ENCODE results near the gene MBD5.
"Not testable (repeated sequence)": the region's sequence is repeated elsewhere in the genome, so short reads cannot be mapped to it uniquely, and the experiment has no call there.

The MBD5 gene

DNA sequence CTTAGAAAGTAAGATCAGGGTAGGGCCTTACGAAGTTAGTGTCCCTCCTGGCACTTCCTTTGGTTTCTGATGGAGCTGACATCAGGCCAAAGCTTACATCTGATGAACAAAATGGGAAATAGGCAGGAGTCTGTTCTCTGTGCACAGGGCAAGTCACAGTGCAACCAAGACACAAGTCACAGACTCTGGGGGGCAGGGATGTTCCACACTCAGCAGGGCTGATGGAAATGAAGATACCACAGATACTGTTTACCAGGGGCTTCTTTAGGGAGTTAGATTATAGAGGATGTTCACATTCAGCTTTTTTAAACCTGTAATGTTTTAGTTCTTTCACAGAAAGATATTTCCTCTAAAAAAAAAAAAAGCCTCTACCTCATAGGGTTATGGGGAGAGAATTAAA is 517.5 kb downstream of the MBD5 start:
- no peaks in the 10 kb centered on the region for H3K36me3 ChIP-seq (ENCODE audit: control insufficient read depth, low read depth, low read length)
- no peaks in the 10 kb centered on the region for H3K9me3 ChIP-seq (ENCODE audit: control insufficient read depth, low read depth, low read length)
- H3K27me3 ChIP-seq (ENCODE audit: control insufficient read depth, insufficient read depth, low read length), result no peaks in the 10 kb centered on the region
- H3K9ac ChIP-seq (ENCODE audit: low read length), result no peak overlapping the region
- H3K4me1 ChIP-seq (ENCODE audit: control insufficient read depth, low read depth, low read length), result no peaks in the 10 kb centered on the region
- H3K27ac ChIP-seq (ENCODE audit: low read length), result no peak overlapping the region
- no peak overlapping the region for H3K4me3 ChIP-seq (ENCODE audit: low read length)

DNA sequence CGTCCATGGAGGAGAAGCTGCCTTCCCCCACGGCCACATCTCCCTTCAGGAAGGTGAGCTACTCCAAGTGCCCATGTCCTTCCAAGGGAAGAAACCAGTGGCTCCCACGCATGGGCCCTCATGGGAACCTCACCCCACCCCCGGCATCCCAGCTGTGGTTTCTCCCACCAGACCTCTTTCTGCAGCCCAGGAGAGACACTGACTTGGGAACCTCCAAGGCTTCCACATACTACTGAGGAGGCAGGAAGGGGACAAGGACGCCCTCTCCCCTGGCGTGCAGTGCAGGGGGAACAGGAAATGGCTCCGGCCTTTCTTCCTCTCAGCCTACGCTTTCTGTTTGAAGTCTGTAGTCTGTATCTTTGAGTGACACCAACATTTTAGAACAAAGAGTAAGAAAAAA is 519.1 kb downstream of the MBD5 start:
- Histone ChIP-seq H3K4me3 (ENCODE audit: low read length) (no peak overlapping the region), H3K9ac (ENCODE audit: low read length) (no peak overlapping the region), H3K27me3 (ENCODE audit: control insufficient read depth, insufficient read depth, low read length) (no peaks in the 10 kb centered on the region)

DNA sequence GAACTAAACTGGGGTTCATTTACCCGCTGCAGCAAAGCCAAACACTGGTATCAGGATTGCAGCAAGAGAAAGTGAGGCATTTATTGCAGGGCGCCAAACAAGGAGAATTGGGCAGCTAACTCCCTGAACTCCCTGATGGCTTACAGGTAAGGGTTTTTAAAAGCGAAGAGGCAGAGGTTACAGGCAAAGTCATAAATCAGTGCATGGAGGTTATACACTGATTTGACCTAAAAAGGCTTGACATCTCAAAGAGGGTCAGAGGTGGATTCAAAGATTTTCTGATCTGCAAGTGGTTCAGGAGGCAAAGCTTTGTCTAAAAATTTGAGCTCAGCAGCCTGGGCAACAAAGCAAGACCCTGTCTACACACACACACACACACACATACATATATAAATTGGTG is 520.9 kb downstream of the MBD5 start:
- no peak overlapping the region for H3K4me3 ChIP-seq (ENCODE audit: low read length)
- H3K4me1 ChIP-seq (ENCODE audit: control insufficient read depth, low read depth, low read length), result no peaks in the 10 kb centered on the region
- no peaks in the 10 kb centered on the region for H3K36me3 ChIP-seq (ENCODE audit: control insufficient read depth, low read depth, low read length)
- no peaks in the 10 kb centered on the region for H3K27me3 ChIP-seq (ENCODE audit: control insufficient read depth, insufficient read depth, low read length)
- H3K9ac ChIP-seq (ENCODE audit: low read length), result no peak overlapping the region
- H3K9me3 ChIP-seq (ENCODE audit: control insufficient read depth, low read depth, low read length), result no peaks in the 10 kb centered on the region
- H3K27ac ChIP-seq (ENCODE audit: low read length), result no peak overlapping the region

More for the DNA sequence above, 519.1 kb downstream of the MBD5 start:
- H3K36me3 ChIP-seq (ENCODE audit: control insufficient read depth, low read depth, low read length), result no peaks in the 10 kb centered on the region
- no peaks in the 10 kb centered on the region for H3K9me3 ChIP-seq (ENCODE audit: control insufficient read depth, low read depth, low read length)
- no peak overlapping the region for H3K27ac ChIP-seq (ENCODE audit: low read length)
- no peaks in the 10 kb centered on the region for H3K4me1 ChIP-seq (ENCODE audit: control insufficient read depth, low read depth, low read length)

GRCh38 chr2:148542614-148543013 is 521.7 kb downstream of the MBD5 start:
- Histone ChIP-seq H3K4me1 (ENCODE audit: control insufficient read depth, low read depth, low read length) (no peaks in the 10 kb centered on the region), H3K27me3 (ENCODE audit: control insufficient read depth, insufficient read depth, low read length) (no peaks in the 10 kb centered on the region), H3K9me3 (ENCODE audit: control insufficient read depth, low read depth, low read length) (no peaks in the 10 kb centered on the region), H3K9ac (ENCODE audit: low read length) (no peak overlapping the region), H3K27ac (ENCODE audit: low read length) (no peak overlapping the region), H3K4me3 (ENCODE audit: low read length) (no peak overlapping the region), H3K36me3 (ENCODE audit: control insufficient read depth, low read depth, low read length) (no peaks in the 10 kb centered on the region)

DNA sequence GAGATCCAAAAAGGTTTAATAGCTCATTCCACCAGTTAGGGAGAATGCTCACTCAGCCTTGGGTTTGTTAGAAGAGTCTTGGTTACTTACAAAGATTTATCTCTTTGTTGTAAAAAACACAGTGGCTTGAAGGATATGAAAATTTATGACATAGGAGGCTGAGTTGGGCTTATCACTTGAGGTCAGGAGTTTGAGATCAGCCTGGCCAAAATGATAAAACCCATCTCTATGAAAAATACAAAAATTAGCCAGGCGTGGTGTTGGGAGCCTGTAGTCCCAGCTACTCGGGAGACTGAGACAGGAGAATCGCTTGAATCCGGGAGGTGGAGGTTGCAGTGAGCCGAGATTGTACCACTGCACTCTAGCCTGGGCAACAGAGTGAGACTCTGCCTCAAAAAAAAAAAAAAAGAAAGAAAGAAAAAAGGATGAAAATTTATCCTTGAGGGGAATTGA is 522.2 kb downstream of the MBD5 start:
- H3K4me1 ChIP-seq (ENCODE audit: control insufficient read depth, low read depth, low read length); H3K27me3 ChIP-seq (ENCODE audit: control insufficient read depth, insufficient read depth, low read length); H3K4me3 ChIP-seq (ENCODE audit: low read length); H3K36me3 ChIP-seq (ENCODE audit: control insufficient read depth, low read depth, low read length); H3K9me3 ChIP-seq (ENCODE audit: control insufficient read depth, low read depth, low read length); H3K27ac ChIP-seq (ENCODE audit: low read length); H3K9ac ChIP-seq (ENCODE audit: low read length): not testable (repeated sequence)

DNA sequence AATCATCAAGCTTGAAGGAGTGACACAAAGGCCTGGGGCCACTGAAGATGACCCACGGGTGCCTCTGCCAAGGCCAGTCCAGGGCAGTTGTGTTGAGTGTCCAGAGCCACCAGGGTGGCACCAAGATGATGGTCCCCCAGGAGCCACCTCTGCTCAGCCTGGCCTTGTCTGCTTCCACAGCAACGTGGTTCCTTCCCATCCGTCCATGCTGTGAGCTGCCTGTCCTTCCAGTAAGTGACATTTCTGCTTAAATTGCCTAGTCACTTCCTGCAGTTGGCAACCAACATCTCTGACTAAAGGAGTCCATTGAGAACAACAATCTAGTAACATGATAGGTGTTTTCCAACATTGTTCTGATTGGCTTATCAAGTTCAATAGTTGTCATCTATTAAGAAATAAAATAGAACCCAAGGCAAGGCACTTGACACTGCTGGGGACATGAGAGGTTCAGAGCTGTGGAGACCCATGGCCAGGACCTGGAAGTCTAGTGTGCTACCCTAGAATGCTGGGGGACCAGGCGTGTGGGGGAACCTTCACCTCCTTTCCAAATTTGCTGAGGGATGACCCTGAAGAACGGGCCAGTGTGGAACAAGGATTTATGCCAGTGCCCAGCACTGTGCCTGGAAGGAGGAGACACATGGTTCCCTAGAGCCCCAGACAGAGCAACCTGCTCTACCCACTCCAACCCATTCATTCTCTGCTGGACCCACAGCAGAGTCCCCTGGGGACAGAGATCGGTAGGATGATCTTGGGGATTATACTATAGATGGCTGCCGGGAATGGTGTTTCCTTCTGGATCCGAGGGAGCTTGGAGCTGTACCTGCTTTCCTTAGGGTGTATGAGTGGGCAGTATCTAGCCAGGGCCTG is 524.7 kb downstream of the MBD5 start:
- Histone ChIP-seq H3K4me3 (ENCODE audit: low read length) (no peak overlapping the region), H3K27ac (ENCODE audit: low read length) (no peak overlapping the region), H3K27me3 (ENCODE audit: control insufficient read depth, insufficient read depth, low read length) (no peaks in the 10 kb centered on the region), H3K36me3 (ENCODE audit: control insufficient read depth, low read depth, low read length) (no peaks in the 10 kb centered on the region), H3K9ac (ENCODE audit: low read length) (no peak overlapping the region), H3K4me1 (ENCODE audit: control insufficient read depth, low read depth, low read length) (no peaks in the 10 kb centered on the region), H3K9me3 (ENCODE audit: control insufficient read depth, low read depth, low read length) (no peaks in the 10 kb centered on the region)

GRCh38 chr2:148546270-148546669 is 525.4 kb downstream of the MBD5 start:
- Histone ChIP-seq H3K27me3 (ENCODE audit: control insufficient read depth, insufficient read depth, low read length) (no peaks in the 10 kb centered on the region), H3K27ac (ENCODE audit: low read length) (no peak overlapping the region), H3K36me3 (ENCODE audit: control insufficient read depth, low read depth, low read length) (no peaks in the 10 kb centered on the region), H3K9me3 (ENCODE audit: control insufficient read depth, low read depth, low read length) (no peaks in the 10 kb centered on the region), H3K4me1 (ENCODE audit: control insufficient read depth, low read depth, low read length) (no peaks in the 10 kb centered on the region), H3K4me3 (ENCODE audit: low read length) (no peak overlapping the region), H3K9ac (ENCODE audit: low read length) (no peak overlapping the region)

- no peaks in the 10 kb centered on the region for H3K27me3 ChIP-seq (ENCODE audit: control insufficient read depth, insufficient read depth, low read length)
Observed at GRCh38 chr2:148548716-148549400, 528.0 kb downstream of the MBD5 start.

DNA sequence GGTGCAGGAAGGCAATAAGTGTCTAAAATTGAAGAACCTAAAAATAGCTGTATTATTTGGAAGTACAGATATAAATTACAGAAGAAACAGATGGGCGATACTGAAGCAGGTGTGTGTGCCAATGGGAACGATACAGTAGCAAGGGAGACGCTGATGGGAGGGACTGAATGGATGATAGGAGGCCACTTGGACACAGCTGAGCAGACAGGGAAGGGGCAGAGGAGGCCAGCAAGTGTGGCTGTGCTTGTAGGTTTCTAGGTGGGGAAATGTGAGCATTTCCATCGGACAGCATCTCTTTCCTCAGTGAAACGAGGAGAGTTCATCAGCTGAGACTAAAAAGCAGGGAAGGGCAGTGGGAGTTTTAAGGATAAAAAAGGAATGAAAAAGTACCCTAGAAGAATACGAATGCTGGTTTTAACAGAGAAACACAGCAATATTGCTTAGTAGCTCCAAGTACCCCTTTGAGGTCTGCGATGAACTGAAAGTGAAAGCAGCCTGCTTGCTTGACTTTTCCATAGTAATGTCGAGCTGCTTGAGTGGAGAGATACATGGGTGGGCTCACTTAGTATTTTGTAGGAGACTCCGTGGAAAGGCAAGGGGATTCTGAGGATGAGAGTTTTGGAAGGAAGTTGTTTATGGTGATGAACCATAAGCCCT is 531.9 kb downstream of the MBD5 start:
- H3K9me3 ChIP-seq (ENCODE audit: control insufficient read depth, low read depth, low read length), result no peaks in the 10 kb centered on the region
- no peaks in the 10 kb centered on the region for H3K27me3 ChIP-seq (ENCODE audit: control insufficient read depth, insufficient read depth, low read length)
- H3K4me3 ChIP-seq (ENCODE audit: low read length), result no peak overlapping the region
- no peaks in the 10 kb centered on the region for H3K36me3 ChIP-seq (ENCODE audit: control insufficient read depth, low read depth, low read length)
- no peak overlapping the region for H3K27ac ChIP-seq (ENCODE audit: low read length)
- no peak overlapping the region for H3K9ac ChIP-seq (ENCODE audit: low read length)
- H3K4me1 ChIP-seq (ENCODE audit: control insufficient read depth, low read depth, low read length), result peaks cover 19% of the 10 kb centered on the region

More at GRCh38 chr2:148548716-148549400, 528.0 kb downstream of the MBD5 start:
- Histone ChIP-seq H3K4me1 (ENCODE audit: control insufficient read depth, low read depth, low read length) (peaks cover 2% of the 10 kb centered on the region), H3K36me3 (ENCODE audit: control insufficient read depth, low read depth, low read length) (no peaks in the 10 kb centered on the region), H3K27ac (ENCODE audit: low read length) (no peak overlapping the region), H3K9ac (ENCODE audit: low read length) (no peak overlapping the region), H3K9me3 (ENCODE audit: control insufficient read depth, low read depth, low read length) (no peaks in the 10 kb centered on the region), H3K4me3 (ENCODE audit: low read length) (no peak overlapping the region)

DNA sequence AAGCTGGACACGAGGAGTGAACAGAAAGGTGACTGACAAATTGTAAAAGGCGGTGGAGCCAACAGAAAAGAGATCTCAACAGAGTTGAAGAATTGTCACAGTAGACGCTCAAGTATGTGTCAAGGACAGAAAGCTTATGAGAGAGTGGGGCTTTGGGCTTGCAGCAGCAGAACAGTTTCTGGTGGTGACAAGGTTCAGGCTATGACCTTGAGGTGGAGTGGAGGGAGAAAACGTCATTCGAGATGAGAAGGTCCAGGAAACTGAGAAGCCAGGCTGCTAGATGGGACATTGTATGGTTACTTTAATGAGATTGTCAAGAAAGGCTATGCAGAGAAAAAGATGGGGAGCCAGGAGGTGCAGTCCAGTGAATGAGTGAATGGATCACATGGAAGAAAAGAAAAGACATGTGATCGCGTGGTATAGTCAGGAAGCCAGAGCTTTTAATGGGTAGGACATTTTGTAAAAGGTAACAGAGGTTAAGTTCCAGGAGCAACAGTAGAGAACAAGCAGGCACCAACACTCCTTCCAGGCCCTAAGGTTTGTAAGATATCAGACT is 532.5 kb downstream of the MBD5 start:
- Histone ChIP-seq H3K4me3 (ENCODE audit: low read length) (no peak overlapping the region), H3K4me1 (ENCODE audit: control insufficient read depth, low read depth, low read length) (peaks cover 19% of the 10 kb centered on the region), H3K27ac (ENCODE audit: low read length) (no peak overlapping the region), H3K9ac (ENCODE audit: low read length) (no peak overlapping the region), H3K27me3 (ENCODE audit: control insufficient read depth, insufficient read depth, low read length) (no peaks in the 10 kb centered on the region), H3K9me3 (ENCODE audit: control insufficient read depth, low read depth, low read length) (no peaks in the 10 kb centered on the region), H3K36me3 (ENCODE audit: control insufficient read depth, low read depth, low read length) (no peaks in the 10 kb centered on the region)

- H3K4me3 ChIP-seq (ENCODE audit: low read length), result peak overlapping the region; percentile 30
- H3K36me3 ChIP-seq (ENCODE audit: control insufficient read depth, low read depth, low read length), result no peaks in the 10 kb centered on the region
- peaks cover 19% of the 10 kb centered on the region for H3K4me1 ChIP-seq (ENCODE audit: control insufficient read depth, low read depth, low read length)
- no peaks in the 10 kb centered on the region for H3K27me3 ChIP-seq (ENCODE audit: control insufficient read depth, insufficient read depth, low read length)
- peak overlapping the region; percentile 7 for H3K27ac ChIP-seq (ENCODE audit: low read length)
- no peak overlapping the region for H3K9ac ChIP-seq (ENCODE audit: low read length)
- no peaks in the 10 kb centered on the region for H3K9me3 ChIP-seq (ENCODE audit: control insufficient read depth, low read depth, low read length)
Observed at GRCh38 chr2:148554459-148555247, 533.8 kb downstream of the MBD5 start.
